Measurements from ENCODE around the gene ZCCHC8. TPM values are rescaled to one million over a fixed set of nuclear protein-coding genes. Genes with fewer than 3 reads are reported as not detected.

Gene ZCCHC8
- 10 to 100 TPM; 16.8 to 42.0 (median 30.8) TPM for total RNA-seq

- intact Hi-C loops (cut with DNase I; ENCODE audit: low total_unique reads) = loop anchor here (5.0 kb wide), 1 partner anchor 1034 kb away; no protein-coding TSS in a partner anchor
- peak; percentile 92 for TF ChIP-seq POLR2A (IDR thresholded peaks at IDR 0.05)
- peak; percentile 90 to 94 (median 92) for TF ChIP-seq POLR2AphosphoS5 (IDR thresholded peaks at IDR 0.05)
- TF ChIP-seq CTCF (IDR thresholded peaks at IDR 0.05) = peak; percentile 21 to 50 (median 50)
- peak; percentile 95 to 96 for DNase-seq (ENCODE audit: low spot score in 2 of 2)
- Histone ChIP-seq H3K27ac (peak within 1 kb of the TSS; percentile 98 to 100), H3K9me3 (no peaks in the 10 kb centered on the region), H3K4me1 (peaks cover 0 to 13% of the 10 kb centered on the region in 2 donors), H3K27me3 (no peaks in the 10 kb centered on the region), H3K4me3 (peak within 1 kb of the TSS; percentile 89 to 97 (median 95)), H3K36me3 (peaks cover 3% of the 10 kb centered on the region)
Measured at GRCh38 chr12:122500685-122501488, at the start of gene ZCCHC8. Gene ZCCHC8 (minus strand): TSS chr12:122500932. CDS start chr12:122500840, 92 bp downstream.

GRCh38 chr12:122547330-122547729 lies 46.6 kb upstream of the ZCCHC8 start:
- intact Hi-C loops (cut with DNase I; ENCODE audit: low total_unique reads) = no loop called here
- no peak for DNase-seq (ENCODE audit: low spot score in 2 of 2)
- TF ChIP-seq POLR2AphosphoS5 (IDR thresholded peaks at IDR 0.05) (no peak), CTCF (IDR thresholded peaks at IDR 0.05) (no peak), POLR2A (IDR thresholded peaks at IDR 0.05) (no peak)
- H3K9me3 ChIP-seq = no peaks in the 10 kb centered on the region
- no peak overlapping the region for H3K27ac ChIP-seq
- H3K27me3 ChIP-seq = no peaks in the 10 kb centered on the region
- H3K4me1 ChIP-seq = no peaks in the 10 kb centered on the region
- no peak overlapping the region for H3K4me3 ChIP-seq
- H3K36me3 ChIP-seq = no peaks in the 10 kb centered on the region

- TF ChIP-seq POLR2AphosphoS5 (IDR thresholded peaks at IDR 0.05) = no peak
- no peak for TF ChIP-seq POLR2A (IDR thresholded peaks at IDR 0.05)
- no peak for TF ChIP-seq CTCF (IDR thresholded peaks at IDR 0.05)
- intact Hi-C loops (cut with DNase I; ENCODE audit: low total_unique reads) = no loop called here
- Histone ChIP-seq H3K27ac (no peak overlapping the region), H3K27me3 (no peaks in the 10 kb centered on the region), H3K9me3 (no peaks in the 10 kb centered on the region), H3K4me1 (no peaks in the 10 kb centered on the region), H3K4me3 (no peak overlapping the region), H3K36me3 (no peaks in the 10 kb centered on the region)
- DNase-seq (ENCODE audit: low spot score in 2 of 2) = no peak
Measured at GRCh38 chr12:122545855-122546254, 45.1 kb upstream of the ZCCHC8 start.

- Histone ChIP-seq H3K36me3 (no peaks in the 10 kb centered on the region), H3K9me3 (no peaks in the 10 kb centered on the region), H3K4me1 (no peaks in the 10 kb centered on the region), H3K4me3 (no peak overlapping the region), H3K27me3 (no peaks in the 10 kb centered on the region), H3K27ac (no peak overlapping the region)
- intact Hi-C loops (cut with DNase I; ENCODE audit: low total_unique reads) = no loop called here
- DNase-seq (ENCODE audit: low spot score in 2 of 2) = no peak
- no peak for TF ChIP-seq POLR2AphosphoS5 (IDR thresholded peaks at IDR 0.05)
- TF ChIP-seq POLR2A (IDR thresholded peaks at IDR 0.05) = no peak
- no peak for TF ChIP-seq CTCF (IDR thresholded peaks at IDR 0.05)
Measured at GRCh38 chr12:122544537-122544936, 43.8 kb upstream of the ZCCHC8 start.

- Histone ChIP-seq H3K27me3 (no peaks in the 10 kb centered on the region), H3K4me3 (no peak overlapping the region), H3K36me3 (no peaks in the 10 kb centered on the region), H3K27ac (no peak overlapping the region), H3K4me1 (no peaks in the 10 kb centered on the region), H3K9me3 (no peaks in the 10 kb centered on the region)
- intact Hi-C loops (cut with DNase I; ENCODE audit: low total_unique reads) = no loop called here
- DNase-seq (ENCODE audit: low spot score in 2 of 2) = no peak
- TF ChIP-seq POLR2A (IDR thresholded peaks at IDR 0.05) = no peak
- no peak for TF ChIP-seq POLR2AphosphoS5 (IDR thresholded peaks at IDR 0.05)
- TF ChIP-seq CTCF (IDR thresholded peaks at IDR 0.05) = no peak
Measured at GRCh38 chr12:122538496-122538895, 37.8 kb upstream of the ZCCHC8 start.
